Raji (cell line): ENCODE data around the gene SGO1.

Experiments
- POLR2A ChIP-seq: IDR thresholded peaks from 2 replicates; pipeline ENCODE4 v1.6.1; 2011; ENCODE audit warnings: low read depth, low read length, control low read depth; ENCODE audit not compliant: insufficient read depth

Gene SGO1

DNA sequence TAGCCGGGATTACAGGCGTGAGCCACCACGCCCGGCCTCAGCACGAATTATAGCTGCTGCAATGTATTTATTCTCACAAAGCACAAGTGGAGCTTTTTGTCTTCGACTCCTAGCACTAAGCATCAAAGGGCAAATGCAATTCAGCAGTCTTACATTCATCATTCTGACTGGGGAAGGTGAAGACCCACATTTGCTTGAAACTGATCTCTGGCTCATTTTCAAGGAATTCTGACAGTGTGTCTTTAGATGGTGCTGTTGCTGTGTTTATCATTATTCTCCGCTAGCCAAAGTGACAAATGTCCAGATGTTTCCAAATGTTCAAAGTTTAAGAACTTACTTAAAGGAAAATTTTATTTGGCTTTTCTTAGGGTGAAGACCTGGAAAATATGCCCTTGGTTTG, 55.9 kb downstream of the SGO1 start:
- no peak for TF ChIP-seq POLR2A

DNA sequence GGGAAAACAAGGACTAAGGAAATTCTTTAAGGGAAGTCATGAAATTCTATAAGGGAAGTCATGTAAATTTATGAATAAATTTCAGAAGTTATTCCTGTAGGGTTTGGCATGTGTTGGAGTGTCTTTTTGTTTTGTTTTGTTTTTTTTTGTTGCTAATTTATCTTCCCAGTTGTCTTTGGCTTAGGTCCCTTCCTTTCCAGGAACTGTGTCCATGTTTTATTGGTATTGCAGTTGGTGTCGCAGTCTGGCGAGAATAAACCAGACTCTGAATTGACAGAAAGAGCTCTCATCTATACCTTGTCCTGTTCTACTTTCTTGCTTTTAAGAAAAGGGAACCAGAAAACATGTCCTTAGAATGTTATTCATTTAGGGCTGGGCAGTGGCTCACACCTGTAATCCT, 57.6 kb downstream of the SGO1 start:
- TF ChIP-seq POLR2A, result no peak

DNA sequence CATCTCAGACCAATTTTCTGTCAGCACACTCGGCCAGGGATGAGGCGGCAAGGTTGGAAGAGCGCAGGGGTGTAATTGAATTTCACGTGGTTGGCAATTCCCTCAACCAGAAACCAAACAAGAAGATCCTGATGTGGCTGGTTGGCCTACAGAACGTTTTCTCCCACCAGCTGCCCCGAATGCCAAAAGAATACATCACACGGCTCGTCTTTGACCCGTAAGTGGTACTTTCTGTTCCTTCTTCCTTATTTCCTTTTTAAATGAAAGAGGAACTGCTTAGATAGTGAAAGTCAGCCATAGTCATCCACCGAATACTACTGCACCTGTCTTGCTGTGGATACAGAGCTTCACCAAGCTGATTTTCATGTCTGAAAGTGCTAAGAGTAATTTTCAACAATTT, 60.1 kb downstream of the SGO1 start:
- TF ChIP-seq POLR2A, result no peak

DNA sequence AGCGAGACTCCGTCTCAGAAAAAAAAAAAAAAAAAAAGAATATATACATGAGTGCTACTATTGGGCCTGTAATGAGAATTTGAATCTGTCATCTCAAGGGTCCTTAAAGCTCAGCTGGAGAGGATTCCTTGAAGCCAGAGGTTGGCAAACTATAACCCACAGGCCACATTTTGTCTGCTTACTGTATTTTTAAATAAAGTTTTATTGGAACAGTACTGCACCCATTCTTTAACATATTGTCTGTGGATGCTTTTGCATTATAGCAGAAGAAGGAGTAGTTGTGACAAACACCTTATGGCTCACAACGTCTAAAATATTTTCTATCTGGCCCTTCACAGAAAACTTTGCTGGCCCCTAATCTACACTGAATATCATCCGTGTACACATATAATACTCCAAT, 60.7 kb downstream of the SGO1 start:
- no peak for TF ChIP-seq POLR2A

DNA sequence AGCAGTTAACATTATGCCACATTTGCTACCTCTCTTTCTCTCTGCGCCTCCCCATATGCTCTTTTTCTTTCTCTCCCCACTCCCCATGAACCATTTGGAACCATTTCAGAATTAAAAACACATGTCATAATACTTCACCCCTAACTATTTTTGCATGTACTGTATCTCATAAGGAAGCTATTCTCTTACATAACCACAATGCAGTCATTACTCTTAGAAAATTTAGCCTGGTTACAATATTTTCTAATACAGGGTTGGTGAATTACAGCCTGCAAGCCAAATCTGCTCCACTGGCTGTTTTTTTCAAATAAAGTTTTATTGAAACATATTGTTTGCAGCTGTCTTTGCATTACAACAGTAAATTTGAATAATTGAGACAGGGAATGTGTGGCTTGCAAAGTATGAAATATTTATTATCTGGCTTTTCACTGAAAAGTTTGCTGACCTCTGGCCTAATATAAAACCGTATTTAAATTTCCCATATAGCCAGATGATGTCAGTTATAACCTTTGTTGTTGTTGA, 62.8 kb downstream of the SGO1 start:
- no peak for TF ChIP-seq POLR2A

DNA sequence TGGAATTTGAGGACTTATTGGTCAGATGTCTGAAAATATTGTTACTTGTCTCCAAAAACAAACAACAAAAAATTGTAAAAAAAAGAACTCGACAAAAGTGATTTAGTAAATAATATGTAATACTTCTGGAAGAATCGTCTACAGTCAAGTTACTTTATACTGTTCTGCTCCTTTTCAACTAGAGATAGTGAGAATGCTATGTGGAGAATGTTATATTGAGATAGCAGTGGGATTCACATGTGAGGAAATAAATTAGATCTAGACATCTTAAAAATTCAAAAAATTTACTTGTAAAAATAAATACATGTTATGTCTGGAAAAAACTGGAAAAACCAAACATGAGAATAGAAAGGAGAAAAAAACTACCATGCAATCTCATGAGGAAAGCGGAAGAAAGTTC, 64.9 kb downstream of the SGO1 start:
- TF ChIP-seq POLR2A, result no peak
